Activated CD8-positive, alpha-beta memory T cell treated with anti-CD3 and anti-CD28 coated beads, Interleukin-2, amount 50 U/mL, for 24 hours (primary cell): ENCODE measurements around the gene GREM1.

Experiments used
- DNase-seq: peaks from one replicate; pipeline ENCODE4 v3.0.0-alpha.2; 2020; ENCODE audit errors: extremely low read depth

GREM1 gene

GRCh38 chr15:32781781-32782180 is 64.0 kb downstream of the GREM1 start:
- no peak for DNase-seq

- DNase-seq, result no peak
These were observed 66.8 kb downstream of the GREM1 start for GRCh38 chr15:32784581-32784980.

DNA sequence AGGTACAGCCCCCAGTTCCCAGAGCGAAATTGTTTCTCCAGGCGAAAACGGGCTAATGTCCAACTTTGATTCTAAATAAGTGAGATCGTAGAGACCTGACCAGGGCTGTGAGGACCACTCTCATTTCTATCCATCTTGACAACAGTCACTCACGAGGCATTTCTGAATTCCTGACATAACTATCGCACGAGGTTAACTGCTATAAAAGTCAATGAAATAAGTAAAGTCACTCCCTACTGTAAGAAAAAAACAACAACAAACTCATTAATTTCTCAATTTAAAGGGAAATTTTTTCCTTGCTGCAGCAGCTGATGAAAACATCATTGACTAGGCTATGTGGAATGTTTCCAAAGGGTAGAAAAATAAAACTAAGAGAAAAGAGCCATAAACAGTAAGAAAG is 69.1 kb downstream of the GREM1 start:
- DNase-seq, result no peak

DNA sequence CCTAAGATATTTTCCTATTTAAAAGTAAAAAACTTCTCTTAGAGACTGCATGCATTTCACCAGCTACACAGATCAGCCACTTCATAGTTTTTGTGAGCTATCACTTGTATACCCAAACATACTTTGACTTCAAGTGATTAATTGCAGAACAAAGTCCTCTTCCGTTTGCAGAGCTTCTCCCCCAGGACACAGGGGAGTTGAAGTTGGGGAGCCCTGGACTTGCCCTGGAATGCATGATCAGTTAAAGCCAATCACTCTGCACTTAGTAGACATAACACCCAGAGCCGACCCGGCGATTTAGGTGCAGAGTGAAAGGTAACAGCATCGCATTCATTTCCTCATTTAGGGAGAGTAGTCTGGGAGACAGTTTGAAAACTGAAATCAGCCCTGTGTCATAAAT is 70.1 kb downstream of the GREM1 start:
- no peak for DNase-seq

GRCh38 chr15:32790352-32790999 is 72.7 kb downstream of the GREM1 start:
- no peak for DNase-seq

- no peak for DNase-seq
These were observed 74.6 kb downstream of the GREM1 start for GRCh38 chr15:32792436-32792835.
